HTR-8/SVneo (cell line): Measurements from ENCODE around the gene PDS5A.
"Not testable (repeated sequence)": the region's sequence is repeated elsewhere in the genome, so short reads cannot be mapped to it uniquely, and the experiment has no call there.

Experiments
- DNase-seq: peaks from one replicate; pipeline ENCODE4 v3.0.0; 2011; ENCODE audit warnings: low spot score, mixed read lengths; ENCODE audit not compliant: insufficient read length
- FAIRE-seq: peaks from 2 replicates; lab custom pipeline; 2011; peaks lifted over from hg19 to GRCh38; lab: Jason Lieb, UNC

PDS5A gene

GRCh38 chr4:39792128-39792527, 185.6 kb downstream of the PDS5A start:
- no peak for FAIRE-seq

GRCh38 chr4:39786838-39787237, 190.9 kb downstream of the PDS5A start:
- FAIRE-seq (no peak), DNase-seq (no peak)

More at GRCh38 chr4:39792128-39792527, 185.6 kb downstream of the PDS5A start:
- no peak for DNase-seq

GRCh38 chr4:39785083-39785482, 192.6 kb downstream of the PDS5A start:
- no peak for DNase-seq
- no peak for FAIRE-seq

- not testable (repeated sequence) for FAIRE-seq, DNase-seq
Observed at GRCh38 chr4:39781988-39782387, 195.7 kb downstream of the PDS5A start.
